ENCODE measurements around the gene EYS. TPM values are rescaled to one million over a fixed set of nuclear protein-coding genes. Genes with fewer than 3 reads are reported as not detected.

EYS gene
- total and polyA plus RNA-seq, 2 of the 8 experiments (the other 6 are each of a cell fraction or from before 2014, with no cell fraction given) = 0.05 to 0.13 TPM

- Histone ChIP-seq H3K14ac (ENCODE audit: insufficient read length) (no peak overlapping the region), H3K27ac (ENCODE audit: low read depth, low read length) (no peak overlapping the region), H4K8ac (ENCODE audit: extremely low read depth, insufficient read depth, low read length) (no peak overlapping the region), H3K79me1 (ENCODE audit: low read depth, low read length) (no peaks in the 10 kb centered on the region), H2BK120ac (replicated peaks; ENCODE audit: low read depth, low read length) (no peak overlapping the region), H3K9ac (replicated peaks in 1 of 4; ENCODE audit: extremely low read depth in 1 of 4, low read depth in 3 of 4, low read length in 3 of 4) (no peak overlapping the region), H2AFZ (ENCODE audit: low read length) (no peak overlapping the region), H2BK5ac (ENCODE audit: low read depth, low read length) (no peak overlapping the region), H3K36me3 (ENCODE audit: control insufficient read depth in 2 of 4, insufficient read depth in 4 of 4, low read length in 3 of 4) (no peaks in the 10 kb centered on the region), H2BK15ac (ENCODE audit: low read length) (no peak overlapping the region), H4K91ac (replicated peaks; ENCODE audit: insufficient read length, low read length) (no peak overlapping the region), H2BK20ac (ENCODE audit: low read length) (no peak overlapping the region), H2BK12ac (ENCODE audit: low read depth, low read length) (no peak overlapping the region), H3K4me3 (ENCODE audit: extremely low read depth in 1 of 4, insufficient read depth in 2 of 4, low read depth in 3 of 4, low read length in 4 of 4) (no peak overlapping the region), H3K23me2 (ENCODE audit: low read depth, low read length) (no peaks in the 10 kb centered on the region), H3K4me1 (replicated peaks in 1 of 4; ENCODE audit: control insufficient read depth in 3 of 4, insufficient read depth in 4 of 4, low read length in 3 of 4) (peaks cover 0 to 2% (median 0%) of the 10 kb centered on the region in 4 experiments; a peak in 1 of 7 replicates), H3K18ac (ENCODE audit: extremely low read depth, low read length) (no peak overlapping the region), H4K5ac (ENCODE audit: insufficient read length, low read depth, low read length) (no peak overlapping the region), H3K23ac (ENCODE audit: insufficient read length) (no peak overlapping the region), H4K20me1 (replicated peaks in 1 of 2; ENCODE audit: control insufficient read depth in 1 of 2, insufficient read depth in 2 of 2, low read length in 2 of 2) (no peaks in the 10 kb centered on the region), H3K27me3 (replicated peaks in 1 of 4; ENCODE audit: control insufficient read depth in 3 of 4, extremely low read depth in 1 of 4, insufficient read depth in 3 of 4, low read length in 3 of 4) (no peaks in the 10 kb centered on the region), H2AK5ac (ENCODE audit: low read depth, low read length) (no peak overlapping the region), H3K79me2 (ENCODE audit: control insufficient read depth in 1 of 2, insufficient read depth in 2 of 2, low read length in 2 of 2) (no peaks in the 10 kb centered on the region), H3K4me2 (ENCODE audit: insufficient read depth in 1 of 2, low read depth in 2 of 2, low read length in 2 of 2) (no peak overlapping the region), H3K9me3 (ENCODE audit: insufficient read depth in 2 of 2, low read depth in 1 of 2, low read length in 1 of 2) (no peaks in the 10 kb centered on the region), H3K4ac (replicated peaks; ENCODE audit: insufficient read length, low read depth, low read length) (no peak overlapping the region), H3K56ac (replicated peaks; ENCODE audit: insufficient read length, low read depth, low read length) (no peak overlapping the region)
- DNase-seq (ENCODE audit: low read depth in 1 of 2, low spot score in 2 of 2) (no peak), FAIRE-seq (no peak)
- 89% methylated on average over 1 of the region's 1 CpG; no CpG with 5 or more reads in 1 of the 2 experiments for WGBS, 2 experiments (ENCODE audit: extremely low coverage in 1 of 2, insufficient coverage in 1 of 2, insufficient read length in 1 of 2, insufficient replicate concordance in 2 of 2, low coverage in 1 of 2, low lambda C conversion rate in 2 of 2, missing lambda C conversion rate in 1 of 2)
- TF ChIP-seq ASH2L (IDR thresholded peaks at IDR 0.05; ENCODE audit: low read length) = no peak
- no peak for TF ChIP-seq E2F6 (IDR thresholded peaks at IDR 0.05)
- no peak for TF ChIP-seq SIRT6 (IDR thresholded peaks at IDR 0.05; ENCODE audit: low read length)
- TF ChIP-seq SIX5 (IDR thresholded peaks at IDR 0.05; ENCODE audit: low read depth, low read length) = no peak
- no peak for TF ChIP-seq TAF1 (IDR thresholded peaks at IDR 0.05; ENCODE audit: low read depth, low read length)
- no peak for TF ChIP-seq TCF12 (IDR thresholded peaks at IDR 0.05; ENCODE audit: low read depth, low read length)
- no peak for TF ChIP-seq EP300 (IDR thresholded peaks at IDR 0.05; ENCODE audit: borderline replicate concordance in 1 of 2, low read depth in 2 of 2, low read length in 2 of 2)
- POLR2A ChIA-PET (ENCODE audit: partially characterized antibody) = no interaction called here
- CTCF ChIA-PET (ENCODE audit: partially characterized antibody) = interaction anchor here (0.6 to 1.9 kb wide), 3 partner anchors 12 to 1161 kb away, joined by 3 to 5 read pairs (median 3); no protein-coding TSS in a partner anchor
Observed at GRCh38 chr6:63940056-63940455, 1767.0 kb downstream of the EYS start.

All from H1 (cell line).